K562 (cell line): ENCODE measurements around the gene OBSCN. TPM values are rescaled to one million over a fixed set of nuclear protein-coding genes. Genes with fewer than 3 reads are reported as not detected.

Experiments used
- ATAC-seq: fragments of 200-7000 bp; cut with Tn5 transposase; 3 replicates; pipeline ENCODE4 v1.9.1; 2020; ENCODE audit warnings: moderate library complexity
- BruUV-seq: library from RNA; stranded (reverse); fragments of 400-500 nt; replicated peaks from 2 replicates; lab custom pipeline; 2021; lab: Mats Ljungman, UMichigan
- CTCF ChIA-PET: fragments of 300-600 bp; formaldehyde crosslinking; extraction: SDS; loops from one replicate; lab custom pipeline; 2021; ENCODE audit warnings: low intra/inter-chr PET ratio; lab: Yijun Ruan, JAX
- POLR2A ChIA-PET: fragments of 300-600, 350-650 bp; sonication (Branson Sonifier 250); formaldehyde crosslinking; extraction: SDS; loops from one replicate; lab custom pipeline; 2021; ENCODE audit warnings: antibody characterized with exemption, inconsistent platforms; lab: Yijun Ruan, JAX
- DNase-seq, 4 experiments: peaks; one replicate each; pipeline versions ENCODE4 v3.0.0 to v3.0.0-alpha.2; 2011 to 2018; ENCODE audit warnings: low spot score in 3 of 4, mixed read lengths in 3 of 4; ENCODE audit errors: extremely low read depth in 1 of 4
- FAIRE-seq: peaks from 2 replicates; lab custom pipeline; 2011; peaks lifted over from hg19 to GRCh38; lab: Jason Lieb, UNC
- H2AFZ ChIP-seq: 2 replicates; pipeline ENCODE4 v1.6.0; 2011; ENCODE audit warnings: low read depth, low read length, control low read depth, inconsistent platforms
- H3K27ac ChIP-seq: fragments of 200-600 bp; 3 replicates; pipeline ENCODE4 v1.8.0; 2011; ENCODE audit warnings: low read depth, mild to moderate bottlenecking, control low read depth, inconsistent platforms, low read length, moderate library complexity, mixed read lengths; ENCODE audit errors: extremely low read depth
- H3K27me3 ChIP-seq, 2 experiments: fragments of 300-600 bp in 1 of 2; 2 replicates in 1 of 2; 3 replicates in 1 of 2; pipeline versions ENCODE4 v1.6.0 to v1.8.0; 2011; ENCODE audit warnings: inconsistent platforms in 2 of 2, low read length in 2 of 2, mild to moderate bottlenecking in 1 of 2, mixed read lengths in 1 of 2, moderate library complexity in 1 of 2; ENCODE audit not compliant: control insufficient read depth in 2 of 2, insufficient read depth in 2 of 2
- H3K36me3 ChIP-seq: fragments of 300-600 bp; 3 replicates; pipeline ENCODE4 v1.8.0; 2011; ENCODE audit warnings: mild to moderate bottlenecking, low read length, inconsistent platforms; ENCODE audit not compliant: control insufficient read depth, insufficient read depth
- H3K4me1 ChIP-seq, 2 experiments: fragments of 200-600 bp in 1 of 2; replicated peaks in 1 of 2; 2 replicates in 1 of 2; 3 replicates in 1 of 2; pipeline versions ENCODE4 v1.5.1 to v1.8.0; 2011; ENCODE audit warnings: inconsistent platforms in 2 of 2, low read length in 2 of 2, mild to moderate bottlenecking in 1 of 2, mixed read lengths in 1 of 2, moderate library complexity in 1 of 2; ENCODE audit not compliant: control insufficient read depth in 2 of 2, insufficient read depth in 2 of 2
- H3K4me2 ChIP-seq: 2 replicates; pipeline ENCODE4 v1.6.1; 2011; ENCODE audit warnings: low read length, control low read depth, inconsistent platforms, mixed read lengths; ENCODE audit not compliant: insufficient read depth
- H3K4me3 ChIP-seq: fragments of 200-600 bp; sonication (generic), shearing (Covaris generic); 2 replicates; pipeline ENCODE4 v1.5.1; 2016; ENCODE audit warnings: control low read depth, inconsistent platforms
- H3K79me2 ChIP-seq: fragments of 200-600 bp; 3 replicates; pipeline ENCODE4 v1.8.0; 2011; ENCODE audit warnings: low read length, inconsistent platforms; ENCODE audit not compliant: control insufficient read depth, insufficient read depth
- H3K9ac ChIP-seq, 2 experiments: 2 replicates each; pipeline versions ENCODE4 v1.6.0 to v1.6.1; 2011; ENCODE audit warnings: low read depth in 2 of 2, low read length in 2 of 2, control low read depth in 1 of 2, inconsistent platforms in 1 of 2, mild to moderate bottlenecking in 1 of 2, mixed read lengths in 1 of 2; ENCODE audit not compliant: insufficient read depth in 1 of 2
- H3K9me1 ChIP-seq: one replicate; pipeline ENCODE4 v1.6.0; 2011; ENCODE audit warnings: inconsistent platforms, mild to moderate bottlenecking, low read length, moderate library complexity; ENCODE audit not compliant: control insufficient read depth, insufficient read depth
- H3K9me3 ChIP-seq: replicated peaks from 2 replicates; pipeline ENCODE4 v1.5.1; 2011; ENCODE audit warnings: low read depth, low read length, inconsistent platforms; ENCODE audit not compliant: control insufficient read depth, insufficient read depth
- H4K20me1 ChIP-seq: replicated peaks from 2 replicates; pipeline ENCODE4 v1.6.1; 2011; ENCODE audit warnings: low read length, inconsistent platforms, mixed read lengths; ENCODE audit not compliant: control insufficient read depth, insufficient read depth
- CEBPB ChIP-seq: fragments of 450-650 bp; IDR thresholded peaks from 2 replicates; pipeline ENCODE4 v1.6.1; 2016; ENCODE audit warnings: missing genetic modification characterization, missing compliant biosample characterization
- GTF2A2 ChIP-seq: IDR thresholded peaks from 2 replicates; pipeline ENCODE4 v1.6.1; 2016; ENCODE audit warnings: mild to moderate bottlenecking, missing genetic modification characterization, missing compliant biosample characterization
- IRF2 ChIP-seq: sonication (generic); formaldehyde crosslinking; IDR thresholded peaks from 2 replicates; pipeline ENCODE4 v1.8.1; 2022; ENCODE audit warnings: mild to moderate bottlenecking, missing genetic modification reagents
- MAFG ChIP-seq: fragments of 450-650 bp; conservative IDR thresholded peaks from 2 replicates; pipeline ENCODE4 v1.6.1; 2016; ENCODE audit warnings: missing genetic modification characterization, missing compliant biosample characterization
- MECOM ChIP-seq: fragments of 250-450 bp; sonication (Bioruptor Pico); IDR thresholded peaks from 2 replicates; pipeline ENCODE4 v1.8.0; 2022; ENCODE audit warnings: inconsistent platforms
- WGBS: fragments of 100-300 bp; shearing (Covaris generic); methylation state at CpG from one replicate; pipeline ENCODE4 v1.1.6; 2016; ENCODE audit warnings: low coverage, mixed read lengths; ENCODE audit not compliant: insufficient coverage; ENCODE audit errors: missing lambda C conversion rate; 5-methylcytosine and 5-hydroxymethylcytosine counted together
- in situ Hi-C: fragments of 300-500 bp; cut with MboI; formaldehyde crosslinking; loops from 4 replicates; pipeline ENCODE4 v1.15.0; 2018; ENCODE audit warnings: inconsistent platforms, mixed read lengths
- intact Hi-C: fragments of 100-400 bp; cut with micrococcal nuclease; formaldehyde crosslinking; loops from 2 replicates; pipeline ENCODE4 v1.14.2; 2022
- polyA plus RNA-seq, 8 experiments: library from polyadenylated mRNA; depleted of rRNA in 4 of 8; stranded (reverse) in 5 of 8; unstranded in 3 of 8; fragments of >200 nt; fragmentation: Nextera tagmentation in 2 of 8; fragmentation: Illumina TruSeq in 1 of 8; extraction: Ambion mirVana in 2 of 8; extraction: Trizol in 1 of 8; gene quantifications; 2 replicates each; pipeline versions ENCODE4 v1.2.1 to v1.2.3, GENCODE V29; 2011 to 2014; ENCODE audit warnings: inconsistent platforms in 1 of 8, missing spikeins in 1 of 8
- total RNA-seq, 7 experiments: library from RNA; depleted of rRNA in 6 of 7; stranded (reverse); fragments of >200 nt in 6 of 7; fragmentation: Illumina TruSeq in 2 of 7; extraction: Trizol in 2 of 7; gene quantifications; 2 replicates each; pipeline versions ENCODE4 v1.2.1 to v1.2.3, GENCODE V29; 2011 to 2021; ENCODE audit warnings: low replicate concordance in 1 of 7
- TF ChIP-seq, protein P1 (sequence below), 2 experiments: fragments of 450-650 bp in 1 of 2; sonication (generic) in 1 of 2; formaldehyde crosslinking in 1 of 2; IDR thresholded peaks; 2 replicates each; pipeline versions ENCODE4 v1.7.1 to v1.9.0; 2016 to 2022; ENCODE audit warnings: inconsistent platforms in 1 of 2, mild to moderate bottlenecking in 1 of 2, missing genetic modification reagents in 1 of 2
- TF ChIP-seq, protein P2 (sequence below): sonication (generic); formaldehyde crosslinking; IDR thresholded peaks from 2 replicates; pipeline ENCODE4 v1.4.0; 2020; ENCODE audit warnings: mild to moderate bottlenecking, missing genetic modification reagents

OBSCN gene
- total and polyA plus RNA-seq, 9 of the 15 experiments (the other 6 are each of a cell fraction or from before 2014, with no cell fraction given), result 0.18 to 19.7 (median 3.6) TPM

DNA sequence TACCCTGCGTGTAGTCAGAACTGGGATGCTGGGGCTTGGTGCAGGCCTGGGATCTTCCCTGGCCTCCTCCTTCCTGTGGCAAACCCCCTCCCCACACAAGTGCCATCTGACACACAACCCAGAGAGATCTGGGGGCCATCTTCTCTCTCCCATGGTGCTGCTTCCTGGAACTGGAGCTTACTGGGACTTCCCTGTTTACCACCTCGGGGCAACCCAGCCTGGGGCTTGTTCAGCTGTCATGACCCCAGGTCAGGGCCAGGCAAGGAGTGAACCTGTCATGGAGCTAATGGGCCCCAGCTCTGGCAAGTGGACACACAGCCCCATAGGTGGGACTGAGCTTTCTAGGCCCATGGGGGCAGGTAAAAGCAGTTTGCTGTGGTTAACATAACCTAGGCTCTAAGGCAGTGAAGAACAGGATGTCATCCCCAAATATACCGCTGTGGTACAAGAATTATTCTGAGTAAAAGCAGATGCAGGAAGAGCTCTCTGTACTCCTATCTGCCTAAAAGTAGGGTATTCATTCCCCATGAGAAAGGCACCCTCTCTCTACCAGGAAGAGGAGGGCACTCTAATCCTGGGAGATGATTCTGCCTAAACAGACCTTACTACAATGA is 196.4 kb downstream of the OBSCN start (continued):
- no peak for TF ChIP-seq MAFG

DNA sequence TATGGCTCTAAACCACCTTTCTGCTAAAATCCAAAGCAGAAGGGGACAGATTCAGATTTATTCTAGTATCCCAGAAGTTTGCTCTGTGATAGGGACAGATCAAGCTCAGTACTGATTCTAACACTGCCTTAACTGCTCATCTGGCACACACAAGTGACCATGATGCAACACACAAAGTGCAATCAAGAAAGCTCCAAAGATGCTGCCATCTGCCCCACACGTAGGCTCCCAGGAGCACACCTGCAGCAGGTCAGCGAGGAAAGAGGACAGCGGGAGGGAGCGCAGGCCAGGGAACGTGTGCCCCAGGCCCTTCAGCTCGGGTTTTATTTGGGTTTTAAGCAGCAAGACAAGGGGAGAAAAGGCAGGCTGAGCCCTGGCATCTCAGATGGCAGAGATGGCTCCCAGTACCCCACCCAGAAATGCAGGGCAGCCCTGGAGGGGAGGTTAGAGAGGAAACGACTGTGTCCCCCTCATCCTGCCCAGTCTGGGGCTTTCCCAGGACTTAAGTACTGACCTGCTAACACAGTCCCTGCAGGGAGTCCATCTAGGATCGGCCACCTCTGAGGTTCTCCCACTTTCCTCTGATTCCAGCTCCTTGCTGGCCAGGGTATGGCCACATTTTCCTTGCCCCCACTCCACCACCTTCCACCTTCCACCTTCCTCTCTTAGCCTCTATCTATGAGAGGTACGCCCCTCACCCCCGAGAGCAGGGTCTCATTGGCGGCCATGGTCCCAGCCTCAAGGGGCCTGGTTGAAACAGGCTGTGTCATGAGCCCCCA is 197.5 kb downstream of the OBSCN start:
- Histone ChIP-seq H3K9me3 (0 out of 2 replicates have a peak, but pooled peaks cover 1% of the 10 kb centered on the region), H2AFZ (no peak overlapping the region), H3K4me1 (peaks cover 46 to 74% of the 10 kb centered on the region in 2 experiments), H3K4me2 (peak overlapping the region; percentile 94), H3K79me2 (peaks cover 76% of the 10 kb centered on the region), H3K9ac (peak overlapping the region; percentile 95 to 97), H3K9me1 (peaks cover 17% of the 10 kb centered on the region), H3K27me3 (no peaks in the 10 kb centered on the region), H3K36me3 (peaks cover 56% of the 10 kb centered on the region), H3K4me3 (peak overlapping the region; percentile 100), H4K20me1 (peaks cover 36% of the 10 kb centered on the region), H3K27ac (peak overlapping the region; percentile 96)
- in situ Hi-C loops, result no loop called here
- no TSS peak for BruUV-seq
- ATAC-seq, result no peak
- DNase-seq, result no peak
- peak; percentile 54 for FAIRE-seq
- intact Hi-C loops, result no loop called here
- ChIA-PET CTCF (no interaction called here), POLR2A (interaction anchor here (0.6 to 6.2 kb wide), 15 partner anchors 8 to 617 kb away, joined by 3 to 78 read pairs (median 3); a partner anchor contains a TSS)
- WGBS, result 6% methylated on average over 11 of the region's 11 CpGs
- TF ChIP-seq, protein P1, sequence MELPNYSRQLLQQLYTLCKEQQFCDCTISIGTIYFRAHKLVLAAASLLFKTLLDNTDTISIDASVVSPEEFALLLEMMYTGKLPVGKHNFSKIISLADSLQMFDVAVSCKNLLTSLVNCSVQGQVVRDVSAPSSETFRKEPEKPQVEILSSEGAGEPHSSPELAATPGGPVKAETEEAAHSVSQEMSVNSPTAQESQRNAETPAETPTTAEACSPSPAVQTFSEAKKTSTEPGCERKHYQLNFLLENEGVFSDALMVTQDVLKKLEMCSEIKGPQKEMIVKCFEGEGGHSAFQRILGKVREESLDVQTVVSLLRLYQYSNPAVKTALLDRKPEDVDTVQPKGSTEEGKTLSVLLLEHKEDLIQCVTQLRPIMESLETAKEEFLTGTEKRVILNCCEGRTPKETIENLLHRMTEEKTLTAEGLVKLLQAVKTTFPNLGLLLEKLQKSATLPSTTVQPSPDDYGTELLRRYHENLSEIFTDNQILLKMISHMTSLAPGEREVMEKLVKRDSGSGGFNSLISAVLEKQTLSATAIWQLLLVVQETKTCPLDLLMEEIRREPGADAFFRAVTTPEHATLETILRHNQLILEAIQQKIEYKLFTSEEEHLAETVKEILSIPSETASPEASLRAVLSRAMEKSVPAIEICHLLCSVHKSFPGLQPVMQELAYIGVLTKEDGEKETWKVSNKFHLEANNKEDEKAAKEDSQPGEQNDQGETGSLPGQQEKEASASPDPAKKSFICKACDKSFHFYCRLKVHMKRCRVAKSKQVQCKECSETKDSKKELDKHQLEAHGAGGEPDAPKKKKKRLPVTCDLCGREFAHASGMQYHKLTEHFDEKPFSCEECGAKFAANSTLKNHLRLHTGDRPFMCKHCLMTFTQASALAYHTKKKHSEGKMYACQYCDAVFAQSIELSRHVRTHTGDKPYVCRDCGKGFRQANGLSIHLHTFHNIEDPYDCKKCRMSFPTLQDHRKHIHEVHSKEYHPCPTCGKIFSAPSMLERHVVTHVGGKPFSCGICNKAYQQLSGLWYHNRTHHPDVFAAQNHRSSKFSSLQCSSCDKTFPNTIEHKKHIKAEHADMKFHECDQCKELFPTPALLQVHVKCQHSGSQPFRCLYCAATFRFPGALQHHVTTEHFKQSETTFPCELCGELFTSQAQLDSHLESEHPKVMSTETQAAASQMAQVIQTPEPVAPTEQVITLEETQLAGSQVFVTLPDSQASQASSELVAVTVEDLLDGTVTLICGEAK (IDR thresholded peaks at IDR 0.05), result peak; percentile 30; the same call in 1 of the 2 replicates
- TF ChIP-seq, protein P1 (CRISPR knock-in tag; IDR thresholded peaks at IDR 0.05), result no peak
- TF ChIP-seq, protein P2, sequence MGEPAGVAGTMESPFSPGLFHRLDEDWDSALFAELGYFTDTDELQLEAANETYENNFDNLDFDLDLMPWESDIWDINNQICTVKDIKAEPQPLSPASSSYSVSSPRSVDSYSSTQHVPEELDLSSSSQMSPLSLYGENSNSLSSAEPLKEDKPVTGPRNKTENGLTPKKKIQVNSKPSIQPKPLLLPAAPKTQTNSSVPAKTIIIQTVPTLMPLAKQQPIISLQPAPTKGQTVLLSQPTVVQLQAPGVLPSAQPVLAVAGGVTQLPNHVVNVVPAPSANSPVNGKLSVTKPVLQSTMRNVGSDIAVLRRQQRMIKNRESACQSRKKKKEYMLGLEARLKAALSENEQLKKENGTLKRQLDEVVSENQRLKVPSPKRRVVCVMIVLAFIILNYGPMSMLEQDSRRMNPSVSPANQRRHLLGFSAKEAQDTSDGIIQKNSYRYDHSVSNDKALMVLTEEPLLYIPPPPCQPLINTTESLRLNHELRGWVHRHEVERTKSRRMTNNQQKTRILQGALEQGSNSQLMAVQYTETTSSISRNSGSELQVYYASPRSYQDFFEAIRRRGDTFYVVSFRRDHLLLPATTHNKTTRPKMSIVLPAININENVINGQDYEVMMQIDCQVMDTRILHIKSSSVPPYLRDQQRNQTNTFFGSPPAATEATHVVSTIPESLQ (CRISPR knock-in tag), result 0 out of 2 replicates have a peak, but pooled peaks have one; percentile 29
- peak; percentile 62 for TF ChIP-seq CEBPB
- TF ChIP-seq IRF2 (CRISPR knock-in tag), result 0 out of 2 replicates have a peak, but pooled peaks have one; percentile 68
- TF ChIP-seq GTF2A2, result no peak
- no peak for TF ChIP-seq MECOM (CRISPR knock-in tag)
